ENCODE results near the gene ATP6V0B. TPM values are rescaled to one million over a fixed set of nuclear protein-coding genes. Genes with fewer than 3 reads are reported as not detected.

Gene ATP6V0B
- total RNA-seq, 2 experiments from 2014 or later, result 90.4 to 94.2 TPM

DNA sequence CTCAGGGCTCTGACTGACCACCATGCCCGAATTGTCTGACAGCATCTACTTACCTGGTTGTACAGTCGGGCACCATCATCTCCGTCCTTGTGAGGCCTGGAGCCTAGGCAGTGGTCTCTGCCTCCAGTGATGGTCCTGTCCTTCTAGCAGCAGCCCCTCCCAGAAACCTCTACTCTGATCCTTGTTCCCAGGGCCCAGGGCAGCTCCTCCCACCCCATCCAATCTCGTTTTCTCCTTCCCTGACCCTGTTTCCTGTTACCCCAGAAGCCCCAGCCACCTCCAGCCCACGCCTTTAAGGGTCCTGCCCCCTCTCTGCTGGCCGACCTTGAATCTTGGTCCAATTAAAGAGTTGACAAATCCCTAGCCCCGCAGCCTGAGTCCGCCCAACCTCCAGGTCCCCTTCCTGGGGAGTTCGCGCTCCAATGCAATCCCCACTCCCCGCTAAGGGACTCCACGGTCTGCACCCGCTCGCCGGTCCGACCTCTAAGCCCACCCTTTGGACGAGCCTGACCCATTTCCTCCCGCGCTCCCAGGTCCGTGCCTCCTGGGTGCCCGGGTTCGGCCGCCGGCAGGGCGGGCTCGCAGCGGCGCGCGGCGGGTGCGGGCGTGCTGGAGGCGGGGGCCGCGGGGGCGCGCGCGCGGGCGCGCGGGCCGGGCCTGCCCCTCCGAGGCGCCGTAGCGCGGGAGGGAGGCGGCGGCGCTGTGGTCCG lies 3.9 kb downstream of the ATP6V0B start, which contains the start of gene B4GALT2:
B4GALT2 (plus strand) TSS at position 660 of the 710 bp plus-strand sequence. CDS start 1,951 bp downstream, outside the sequence.
- Mint-ChIP-seq H3K27me3 (no peaks in the 10 kb centered on the region), H3K4me3 (peak within 1 kb of the TSS; percentile 89), H3K36me3 (peaks cover 16% of the 10 kb centered on the region), H3K27ac (peak within 1 kb of the TSS; percentile 72), H3K9me3 (no peaks in the 10 kb centered on the region), H3K4me1 (peaks cover 42% of the 10 kb centered on the region)
- ATAC-seq (ENCODE audit: low read depth), result no peak
- POLR2A ChIA-PET, result no interaction called here
- peak; percentile 78 for DNase-seq

DNA sequence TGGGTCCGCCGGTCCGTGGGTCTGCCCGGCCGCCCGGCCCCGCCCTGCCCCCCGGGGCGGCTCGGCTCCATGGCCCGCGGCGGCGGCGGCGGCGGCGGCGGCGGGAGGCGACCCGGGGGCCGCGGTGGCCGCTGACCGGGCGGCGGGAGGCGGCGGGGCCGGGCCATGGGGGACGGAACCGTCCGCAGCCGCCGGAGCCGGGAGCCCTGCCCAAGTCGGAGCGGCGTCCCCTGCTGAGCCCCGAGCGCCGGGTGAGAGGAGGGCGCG lies 4.4 kb downstream of the ATP6V0B start:
- no peaks in the 10 kb centered on the region for H3K9me3 Mint-ChIP-seq
- no peak overlapping the region for H3K27ac Mint-ChIP-seq
- no peaks in the 10 kb centered on the region for H3K27me3 Mint-ChIP-seq
- ATAC-seq (ENCODE audit: low read depth) (no peak), DNase-seq (no peak)
- POLR2A ChIA-PET, result interaction anchor here (0.8 kb wide), 1 partner anchor 10 kb away, joined by 3 read pairs; no protein-coding TSS in a partner anchor
- H3K4me3 Mint-ChIP-seq, result no peak overlapping the region
- peaks cover 37% of the 10 kb centered on the region for H3K4me1 Mint-ChIP-seq
- H3K36me3 Mint-ChIP-seq, result peaks cover 16% of the 10 kb centered on the region

DNA sequence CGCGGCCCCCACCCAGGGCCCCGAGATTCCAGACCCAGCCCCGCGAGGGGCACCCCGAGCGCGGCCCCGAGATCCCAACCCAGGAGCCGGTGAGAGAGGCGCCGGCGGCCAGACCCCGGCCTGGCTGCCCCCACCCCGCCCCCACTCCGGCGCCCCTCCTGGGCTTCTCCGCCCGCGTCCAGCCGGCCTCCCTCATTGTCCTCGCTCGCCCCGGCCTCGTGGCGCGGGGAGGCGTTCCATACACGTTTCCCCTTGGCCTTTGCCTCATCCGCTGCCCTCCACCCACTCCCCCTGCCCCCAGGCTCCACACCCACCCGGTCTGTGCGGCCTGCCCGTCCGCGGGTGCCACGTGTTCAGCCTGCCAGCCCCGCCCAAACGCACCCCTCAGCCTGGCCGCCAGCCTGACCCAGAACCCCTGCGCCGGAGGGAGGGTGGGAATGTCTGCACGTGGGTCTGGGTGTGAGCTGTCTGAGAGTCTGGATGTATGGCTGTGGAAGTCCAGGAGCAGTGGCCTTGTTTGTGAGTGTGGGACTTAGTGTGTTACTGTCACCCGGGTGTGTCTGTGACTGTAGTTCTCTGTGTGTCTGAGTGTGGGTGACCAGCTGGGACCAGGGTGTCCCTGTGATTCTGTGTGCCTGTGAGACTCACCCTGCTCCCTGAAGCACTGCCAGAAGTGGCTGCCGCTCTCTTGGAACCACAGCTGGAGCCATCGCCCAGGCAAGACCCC lies 4.9 kb downstream of the ATP6V0B start:
- DNase-seq (peak; percentile 56), ATAC-seq (ENCODE audit: low read depth) (peak; percentile 11)
- H3K27me3 Mint-ChIP-seq, result no peaks in the 10 kb centered on the region
- H3K27ac Mint-ChIP-seq, result peak overlapping the region; percentile 72
- peaks cover 16% of the 10 kb centered on the region for H3K36me3 Mint-ChIP-seq
- POLR2A ChIA-PET, result interaction anchor here (0.8 kb wide), 1 partner anchor 10 kb away, joined by 3 read pairs; no protein-coding TSS in a partner anchor
- H3K9me3 Mint-ChIP-seq, result no peaks in the 10 kb centered on the region
- H3K4me3 Mint-ChIP-seq, result peak overlapping the region; percentile 89
- H3K4me1 Mint-ChIP-seq, result peaks cover 35% of the 10 kb centered on the region

DNA sequence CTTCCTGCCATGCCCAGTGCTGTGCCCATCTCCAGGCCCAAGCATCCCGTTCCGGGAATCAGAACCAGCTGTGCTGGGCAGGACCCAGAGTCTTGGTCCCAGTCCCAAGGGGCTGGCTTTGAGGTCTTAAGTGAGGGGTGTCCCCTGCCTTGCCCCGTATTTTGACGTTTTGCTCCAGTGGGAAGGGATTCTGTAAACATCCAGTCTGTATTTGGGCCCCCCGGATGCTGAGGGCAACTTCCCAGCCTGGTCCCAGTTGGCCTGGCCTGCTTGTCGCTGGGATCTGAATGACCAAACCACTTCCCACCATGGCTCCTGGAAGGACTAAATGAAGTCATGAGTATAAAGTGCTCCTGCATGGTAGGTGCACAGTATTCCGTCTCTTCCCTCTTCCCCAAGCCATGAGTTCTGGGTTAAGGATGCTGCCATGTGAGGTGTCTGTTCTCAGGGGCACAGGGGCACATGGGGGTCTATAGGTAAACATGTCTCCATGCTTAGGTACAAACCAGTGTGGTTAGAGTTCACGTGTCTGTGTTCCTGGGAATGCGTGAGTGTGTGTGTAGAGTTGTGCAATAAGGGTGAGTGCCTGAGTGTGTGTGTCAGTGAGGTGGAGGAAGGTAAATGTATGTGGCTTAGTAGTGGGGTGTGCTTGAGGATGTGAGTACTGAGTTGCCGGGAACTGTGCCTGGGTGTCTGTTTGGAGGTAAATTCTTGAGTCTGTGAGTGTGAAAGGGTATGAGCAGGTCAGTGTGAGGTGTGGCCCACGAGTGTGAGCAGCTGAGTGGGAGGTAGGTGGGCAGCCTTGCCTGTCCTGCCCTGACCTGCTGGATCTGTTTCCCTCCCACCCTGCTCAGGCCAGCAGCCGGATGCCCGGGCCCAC lies 5.7 kb downstream of the ATP6V0B start:
- H3K36me3 Mint-ChIP-seq, result peaks cover 18% of the 10 kb centered on the region
- DNase-seq, result no peak
- H3K4me1 Mint-ChIP-seq, result peaks cover 35% of the 10 kb centered on the region
- H3K4me3 Mint-ChIP-seq, result peak overlapping the region; percentile 89
- no peak overlapping the region for H3K27ac Mint-ChIP-seq
- POLR2A ChIA-PET, result interaction anchor here (0.8 kb wide), 1 partner anchor 9 kb away, joined by 3 read pairs; no protein-coding TSS in a partner anchor
- no peaks in the 10 kb centered on the region for H3K9me3 Mint-ChIP-seq
- no peaks in the 10 kb centered on the region for H3K27me3 Mint-ChIP-seq
- ATAC-seq (ENCODE audit: low read depth), result no peak

DNA sequence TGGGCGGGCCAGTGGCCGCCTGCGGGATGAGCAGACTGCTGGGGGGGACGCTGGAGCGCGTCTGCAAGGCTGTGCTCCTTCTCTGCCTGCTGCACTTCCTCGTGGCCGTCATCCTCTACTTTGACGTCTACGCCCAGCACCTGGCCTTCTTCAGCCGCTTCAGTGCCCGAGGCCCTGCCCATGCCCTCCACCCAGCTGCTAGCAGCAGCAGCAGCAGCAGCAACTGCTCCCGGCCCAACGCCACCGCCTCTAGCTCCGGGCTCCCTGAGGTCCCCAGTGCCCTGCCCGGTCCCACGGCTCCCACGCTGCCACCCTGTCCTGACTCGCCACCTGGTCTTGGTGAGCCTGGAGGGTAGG lies 6.4 kb downstream of the ATP6V0B start:
- POLR2A ChIA-PET, result no interaction called here
- Mint-ChIP-seq H3K9me3 (no peaks in the 10 kb centered on the region), H3K4me1 (peaks cover 30% of the 10 kb centered on the region), H3K36me3 (peaks cover 20% of the 10 kb centered on the region), H3K4me3 (no peak overlapping the region), H3K27me3 (no peaks in the 10 kb centered on the region), H3K27ac (no peak overlapping the region)
- DNase-seq, result no peak
- ATAC-seq (ENCODE audit: low read depth), result no peak

DNA sequence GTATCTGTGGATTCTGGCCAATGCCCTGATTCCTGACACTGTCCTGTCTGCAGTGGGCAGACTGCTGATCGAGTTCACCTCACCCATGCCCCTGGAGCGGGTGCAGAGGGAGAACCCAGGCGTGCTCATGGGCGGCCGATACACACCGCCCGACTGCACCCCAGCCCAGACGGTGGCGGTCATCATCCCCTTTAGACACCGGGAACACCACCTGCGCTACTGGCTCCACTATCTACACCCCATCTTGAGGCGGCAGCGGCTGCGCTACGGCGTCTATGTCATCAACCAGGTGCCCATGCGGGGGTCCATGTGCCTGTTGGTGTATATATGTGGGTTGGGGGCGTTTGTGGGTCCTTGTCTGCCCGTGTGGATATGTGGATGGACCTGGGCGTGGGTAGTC lies 6.9 kb downstream of the ATP6V0B start:
- POLR2A ChIA-PET, result no interaction called here
- Mint-ChIP-seq H3K36me3 (peaks cover 17% of the 10 kb centered on the region), H3K4me3 (no peak overlapping the region), H3K27me3 (no peaks in the 10 kb centered on the region), H3K9me3 (no peaks in the 10 kb centered on the region), H3K27ac (no peak overlapping the region), H3K4me1 (peaks cover 25% of the 10 kb centered on the region)
- no peak for ATAC-seq (ENCODE audit: low read depth)
- no peak for DNase-seq

DNA sequence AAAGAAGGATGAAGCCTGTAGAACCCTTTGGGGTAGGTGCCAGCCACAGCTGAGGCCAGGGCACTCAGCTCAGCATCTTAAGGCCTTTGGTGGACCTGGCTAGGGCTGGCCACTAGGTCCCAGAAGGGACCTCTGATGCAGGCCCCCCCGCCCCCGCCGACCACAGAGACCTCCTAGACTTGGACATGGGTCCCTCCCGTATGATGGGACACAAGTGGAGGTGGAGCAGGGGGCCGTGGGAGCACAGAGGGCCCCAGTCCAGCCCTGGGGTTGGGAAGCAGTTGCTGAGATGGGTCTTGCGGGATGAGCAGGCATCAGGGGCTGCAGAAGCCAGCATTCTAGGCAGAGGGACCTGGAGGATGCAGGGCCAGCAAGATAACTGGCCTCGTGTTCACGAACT lies 7.5 kb downstream of the ATP6V0B start:
- H3K4me1 Mint-ChIP-seq, result peaks cover 21% of the 10 kb centered on the region
- no peak for DNase-seq
- POLR2A ChIA-PET, result no interaction called here
- peaks cover 12% of the 10 kb centered on the region for H3K36me3 Mint-ChIP-seq
- no peak for ATAC-seq (ENCODE audit: low read depth)
- H3K9me3 Mint-ChIP-seq, result no peaks in the 10 kb centered on the region
- H3K27me3 Mint-ChIP-seq, result no peaks in the 10 kb centered on the region
- no peak overlapping the region for H3K4me3 Mint-ChIP-seq
- no peak overlapping the region for H3K27ac Mint-ChIP-seq

DNA sequence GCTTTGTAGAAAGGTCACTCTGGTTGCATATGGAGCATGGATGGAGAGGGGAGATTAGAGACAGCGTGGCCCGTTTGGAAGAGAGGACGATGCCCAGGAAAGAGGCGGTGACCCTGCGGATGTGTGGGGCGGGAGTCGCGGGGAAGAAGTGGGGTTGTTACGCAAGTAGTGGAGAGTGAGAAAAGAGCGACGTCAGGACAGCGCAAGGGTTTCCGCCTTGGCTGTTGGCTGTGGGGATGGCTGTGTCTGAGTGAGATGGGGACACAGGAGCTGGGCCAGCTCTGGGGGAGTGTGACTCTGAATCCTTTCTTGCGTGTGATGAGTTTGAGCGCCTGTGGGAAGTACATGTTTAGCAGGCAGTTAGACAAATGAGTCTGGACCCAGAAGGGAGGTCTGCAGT lies 8.0 kb downstream of the ATP6V0B start:
- Mint-ChIP-seq H3K9me3 (no peaks in the 10 kb centered on the region), H3K4me3 (no peak overlapping the region), H3K4me1 (peaks cover 16% of the 10 kb centered on the region), H3K27ac (no peak overlapping the region), H3K27me3 (no peaks in the 10 kb centered on the region), H3K36me3 (peaks cover 8% of the 10 kb centered on the region)
- no peak for ATAC-seq (ENCODE audit: low read depth)
- POLR2A ChIA-PET, result no interaction called here
- DNase-seq, result no peak

DNA sequence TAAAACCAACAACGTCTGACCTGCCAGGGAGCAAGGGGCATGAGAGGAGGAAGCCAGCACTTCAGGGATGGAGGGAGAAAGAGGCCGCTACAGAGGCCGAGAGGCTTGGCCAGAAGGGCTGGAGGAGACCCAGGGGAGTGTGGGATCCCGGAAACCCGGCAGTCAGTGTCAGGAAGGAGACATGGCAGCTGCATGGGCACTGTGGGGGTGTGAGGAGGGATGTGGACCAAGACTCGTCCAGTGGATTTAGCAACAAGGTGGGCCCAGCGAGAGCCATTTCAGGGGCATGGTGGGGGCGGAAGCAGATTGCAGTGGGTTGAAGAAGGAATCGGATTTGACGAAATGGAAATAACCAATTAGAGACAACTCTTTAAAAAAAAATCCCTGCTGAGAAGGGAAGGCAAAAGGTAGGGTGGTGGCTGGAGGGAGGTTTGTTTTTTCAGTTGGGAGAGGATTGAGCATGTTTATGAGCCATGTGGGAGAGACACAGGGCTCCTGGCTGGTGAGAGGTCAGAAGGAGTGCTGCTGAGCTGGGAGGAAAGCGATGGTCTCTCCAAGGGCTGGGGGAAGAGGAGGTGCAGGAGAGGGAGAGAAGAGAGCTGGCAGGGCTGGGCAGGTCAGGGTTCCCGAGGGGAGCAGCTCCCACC lies 8.6 kb downstream of the ATP6V0B start:
- Mint-ChIP-seq H3K4me1 (peaks cover 11% of the 10 kb centered on the region), H3K9me3 (no peaks in the 10 kb centered on the region), H3K36me3 (peaks cover 7% of the 10 kb centered on the region), H3K27me3 (no peaks in the 10 kb centered on the region), H3K27ac (peak overlapping the region; percentile 26), H3K4me3 (no peak overlapping the region)
- ATAC-seq (ENCODE audit: low read depth), result no peak
- DNase-seq, result no peak
- POLR2A ChIA-PET, result no interaction called here

DNA sequence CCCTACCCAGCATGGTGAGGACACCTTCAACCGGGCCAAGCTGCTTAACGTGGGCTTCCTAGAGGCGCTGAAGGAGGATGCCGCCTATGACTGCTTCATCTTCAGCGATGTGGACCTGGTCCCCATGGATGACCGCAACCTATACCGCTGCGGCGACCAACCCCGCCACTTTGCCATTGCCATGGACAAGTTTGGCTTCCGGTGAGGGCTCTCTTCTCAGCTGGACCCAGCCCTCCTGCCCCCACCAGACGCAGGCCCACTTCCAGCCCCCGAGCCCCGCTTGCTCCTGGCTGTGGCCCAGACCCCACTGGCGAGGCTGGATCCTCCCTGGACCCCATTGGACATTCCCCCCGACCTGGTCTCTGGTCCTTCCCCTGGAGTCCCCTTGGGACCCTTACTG lies 10.1 kb downstream of the ATP6V0B start:
- H3K27me3 Mint-ChIP-seq, result no peaks in the 10 kb centered on the region
- DNase-seq, result no peak
- ATAC-seq (ENCODE audit: low read depth), result no peak
- no peak overlapping the region for H3K27ac Mint-ChIP-seq
- H3K36me3 Mint-ChIP-seq, result peaks cover 4% of the 10 kb centered on the region
- H3K9me3 Mint-ChIP-seq, result no peaks in the 10 kb centered on the region
- POLR2A ChIA-PET, result no interaction called here
- H3K4me1 Mint-ChIP-seq, result peaks cover 7% of the 10 kb centered on the region
- H3K4me3 Mint-ChIP-seq, result no peak overlapping the region

DNA sequence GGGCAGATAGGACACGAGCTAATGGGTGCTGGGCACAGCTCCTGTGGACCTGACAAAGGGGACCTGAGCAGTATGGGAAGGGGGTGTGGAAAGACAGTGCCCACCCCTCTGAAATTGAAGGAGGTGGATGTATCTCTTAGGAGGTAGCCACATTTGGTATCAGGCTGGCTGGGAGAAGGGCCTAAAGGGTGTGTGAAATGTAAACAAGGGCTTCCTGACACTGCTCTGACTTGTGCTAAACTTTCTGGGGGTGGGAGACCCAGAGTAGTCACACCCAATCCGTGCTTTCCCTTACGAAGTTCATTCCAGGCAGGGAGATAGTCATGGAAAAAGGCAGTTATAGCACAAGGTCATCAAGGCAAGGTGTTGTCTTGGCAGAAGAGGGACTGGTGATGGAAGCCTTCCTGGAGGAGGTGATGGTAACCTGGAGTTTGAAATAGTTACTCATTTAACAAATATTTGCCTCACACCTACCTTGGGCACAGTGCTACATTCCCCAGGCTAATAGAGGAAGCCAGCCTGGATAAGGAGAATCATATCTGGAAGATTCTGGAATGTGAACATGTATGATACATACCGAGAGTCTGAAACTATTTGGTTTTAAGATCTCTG lies 11.3 kb downstream of the ATP6V0B start:
- no peaks in the 10 kb centered on the region for H3K9me3 Mint-ChIP-seq
- peaks cover 1% of the 10 kb centered on the region for H3K4me1 Mint-ChIP-seq

DNA sequence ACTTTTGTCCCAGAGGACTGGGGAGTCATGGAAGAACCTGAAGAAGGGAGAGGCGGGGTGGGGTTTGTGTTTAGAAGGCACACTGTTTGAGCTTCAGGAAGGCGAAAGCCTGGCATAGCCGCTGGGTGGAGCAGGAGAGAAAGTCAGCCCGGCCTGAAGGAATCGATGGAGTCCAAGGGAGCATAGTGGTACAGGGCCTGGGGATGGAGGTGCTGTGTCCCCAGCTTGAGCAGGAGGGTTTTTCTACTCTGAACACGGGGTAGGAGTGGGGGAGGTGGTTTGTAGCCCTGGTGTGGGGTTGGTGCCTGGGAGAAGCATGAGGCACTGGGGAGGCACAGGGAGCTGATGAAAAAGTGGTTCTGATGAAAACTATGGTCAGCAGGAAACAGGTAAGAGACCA lies 12.0 kb downstream of the ATP6V0B start:
- no peak overlapping the region for H3K4me3 Mint-ChIP-seq
- no peak for ATAC-seq (ENCODE audit: low read depth)
- no peak overlapping the region for H3K27ac Mint-ChIP-seq
- no peaks in the 10 kb centered on the region for H3K27me3 Mint-ChIP-seq
- peaks cover 4% of the 10 kb centered on the region for H3K36me3 Mint-ChIP-seq
- H3K9me3 Mint-ChIP-seq, result no peaks in the 10 kb centered on the region
- H3K4me1 Mint-ChIP-seq, result peaks cover 2% of the 10 kb centered on the region
- no peak for DNase-seq
- POLR2A ChIA-PET, result no interaction called here

More for the DNA sequence above, 11.3 kb downstream of the ATP6V0B start:
- no peak for ATAC-seq (ENCODE audit: low read depth)
- Mint-ChIP-seq H3K36me3 (peaks cover 4% of the 10 kb centered on the region), H3K27ac (no peak overlapping the region), H3K27me3 (no peaks in the 10 kb centered on the region), H3K4me3 (no peak overlapping the region)
- DNase-seq, result no peak
- POLR2A ChIA-PET, result no interaction called here

Data from activated naive CD8-positive, alpha-beta T cell treated with anti-CD3 and anti-CD28 coated beads, Interleukin-2, amount 10 ng/mL, durations not matched to agents 7 days and 5 days (primary cell).